A172 (cell line): ENCODE data around the gene FANCC. TPM values are rescaled to one million over a fixed set of nuclear protein-coding genes. Genes with fewer than 3 reads are reported as not detected.
A peak's percentile ranks its signal among the peaks of the same experiment; 100 is the strongest.

Experiments
- DNase-seq: peaks from one replicate; pipeline ENCODE4 v3.0.0-alpha.2; 2015; ENCODE audit warnings: low spot score
- total RNA-seq: library from RNA; depleted of rRNA; stranded (reverse); fragments of >200 nt; shearing (Covaris generic); gene quantifications from 2 replicates; pipeline ENCODE4 v1.2.3, GENCODE V29; 2014; rRNA removed

Gene FANCC, protein sequence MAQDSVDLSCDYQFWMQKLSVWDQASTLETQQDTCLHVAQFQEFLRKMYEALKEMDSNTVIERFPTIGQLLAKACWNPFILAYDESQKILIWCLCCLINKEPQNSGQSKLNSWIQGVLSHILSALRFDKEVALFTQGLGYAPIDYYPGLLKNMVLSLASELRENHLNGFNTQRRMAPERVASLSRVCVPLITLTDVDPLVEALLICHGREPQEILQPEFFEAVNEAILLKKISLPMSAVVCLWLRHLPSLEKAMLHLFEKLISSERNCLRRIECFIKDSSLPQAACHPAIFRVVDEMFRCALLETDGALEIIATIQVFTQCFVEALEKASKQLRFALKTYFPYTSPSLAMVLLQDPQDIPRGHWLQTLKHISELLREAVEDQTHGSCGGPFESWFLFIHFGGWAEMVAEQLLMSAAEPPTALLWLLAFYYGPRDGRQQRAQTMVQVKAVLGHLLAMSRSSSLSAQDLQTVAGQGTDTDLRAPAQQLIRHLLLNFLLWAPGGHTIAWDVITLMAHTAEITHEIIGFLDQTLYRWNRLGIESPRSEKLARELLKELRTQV
- 13.4 and 18.2 TPM in 2 replicates for total RNA-seq

DNA sequence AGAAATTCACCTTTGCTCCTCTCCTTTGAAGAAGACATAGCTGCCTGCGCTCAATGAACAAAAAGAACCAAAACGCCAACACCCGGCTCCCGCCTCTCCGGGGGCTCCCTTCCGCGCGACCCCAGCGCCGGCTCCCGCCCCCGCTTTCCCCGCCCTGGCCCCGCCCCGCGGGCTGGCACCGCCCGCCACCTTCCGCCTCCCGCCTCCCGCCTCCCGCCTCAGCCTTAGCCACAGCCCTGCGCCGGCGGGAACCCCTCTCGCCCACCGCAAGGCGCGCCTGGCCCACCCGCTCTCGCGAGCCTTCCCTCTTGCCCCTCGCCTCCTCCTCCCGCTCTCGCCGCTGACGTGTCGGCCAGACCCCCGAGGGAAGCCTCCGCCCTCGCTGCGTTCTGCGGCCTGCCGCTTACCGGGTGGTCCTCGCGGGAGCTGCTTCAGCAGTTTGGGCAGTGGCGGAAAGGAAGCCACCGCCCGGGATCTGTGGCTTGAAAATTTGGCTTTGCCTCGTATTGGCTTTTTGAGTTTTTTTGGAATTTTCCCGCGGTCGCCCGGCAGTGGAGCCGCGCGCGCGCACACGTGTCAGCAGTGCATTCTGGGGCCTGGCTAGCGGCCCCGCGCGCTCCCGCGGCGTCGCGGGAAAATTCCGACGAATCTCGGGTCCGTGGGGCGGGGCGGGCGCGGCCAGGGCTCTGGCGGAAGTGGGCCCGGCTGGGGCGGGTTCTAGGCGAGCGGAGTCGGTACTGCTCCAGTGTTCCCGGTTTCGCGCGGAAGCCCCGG lies at the start of gene FANCC:
Gene FANCC, minus strand, starts transcription at position 591 of the 774 bp plus-strand sequence. CDS start 68,418 bp downstream, outside the sequence.
- DNase-seq = peak; percentile 83

DNA sequence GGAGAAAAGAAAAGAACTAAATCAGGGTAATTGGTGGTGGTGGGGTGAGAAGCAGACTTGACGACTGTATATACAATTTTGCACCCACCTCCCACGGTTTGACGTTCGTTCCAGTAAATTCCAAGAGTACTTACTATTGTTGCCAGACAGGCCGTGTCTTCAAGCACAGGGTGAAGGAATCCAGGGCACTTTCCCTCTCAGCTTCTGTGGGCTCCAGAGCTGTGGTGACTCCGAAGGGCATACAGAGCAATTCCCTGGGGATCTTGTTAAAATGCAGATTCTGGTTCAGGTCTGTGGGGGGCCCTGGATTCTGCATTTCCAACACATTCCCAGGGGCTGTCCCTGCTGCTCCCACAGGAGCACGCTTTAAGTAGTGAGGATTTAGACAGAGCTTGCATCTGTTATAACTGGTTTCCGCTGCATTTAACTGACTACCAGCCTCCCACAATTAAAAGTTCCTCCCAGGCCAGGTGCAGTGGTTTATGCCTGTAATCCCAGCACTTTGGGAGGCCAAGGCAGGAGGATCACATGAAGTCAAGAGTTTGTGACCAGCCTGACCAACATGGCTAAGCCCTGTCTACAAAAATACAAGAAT lies 49.3 kb upstream of the FANCC start:
- DNase-seq = no peak

DNA sequence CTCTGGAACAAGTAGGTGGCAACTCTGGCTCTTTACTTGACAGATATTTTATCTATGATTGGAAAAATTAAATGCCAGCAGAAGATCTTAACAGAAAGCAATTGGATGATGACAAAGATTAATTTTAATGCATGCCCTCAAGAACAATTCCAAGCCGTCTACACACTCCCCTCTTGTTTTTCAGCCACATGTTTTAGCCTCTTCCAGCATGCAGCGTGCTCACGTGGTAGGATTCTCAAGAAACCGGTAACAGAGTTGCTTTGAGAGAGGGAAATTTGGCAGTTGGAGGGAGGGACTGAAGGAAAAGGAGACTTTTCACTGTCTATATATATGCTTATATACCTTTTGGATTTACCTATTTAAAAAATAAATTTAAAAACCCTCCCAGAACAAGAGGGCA lies 48.3 kb upstream of the FANCC start:
- DNase-seq = no peak

DNA sequence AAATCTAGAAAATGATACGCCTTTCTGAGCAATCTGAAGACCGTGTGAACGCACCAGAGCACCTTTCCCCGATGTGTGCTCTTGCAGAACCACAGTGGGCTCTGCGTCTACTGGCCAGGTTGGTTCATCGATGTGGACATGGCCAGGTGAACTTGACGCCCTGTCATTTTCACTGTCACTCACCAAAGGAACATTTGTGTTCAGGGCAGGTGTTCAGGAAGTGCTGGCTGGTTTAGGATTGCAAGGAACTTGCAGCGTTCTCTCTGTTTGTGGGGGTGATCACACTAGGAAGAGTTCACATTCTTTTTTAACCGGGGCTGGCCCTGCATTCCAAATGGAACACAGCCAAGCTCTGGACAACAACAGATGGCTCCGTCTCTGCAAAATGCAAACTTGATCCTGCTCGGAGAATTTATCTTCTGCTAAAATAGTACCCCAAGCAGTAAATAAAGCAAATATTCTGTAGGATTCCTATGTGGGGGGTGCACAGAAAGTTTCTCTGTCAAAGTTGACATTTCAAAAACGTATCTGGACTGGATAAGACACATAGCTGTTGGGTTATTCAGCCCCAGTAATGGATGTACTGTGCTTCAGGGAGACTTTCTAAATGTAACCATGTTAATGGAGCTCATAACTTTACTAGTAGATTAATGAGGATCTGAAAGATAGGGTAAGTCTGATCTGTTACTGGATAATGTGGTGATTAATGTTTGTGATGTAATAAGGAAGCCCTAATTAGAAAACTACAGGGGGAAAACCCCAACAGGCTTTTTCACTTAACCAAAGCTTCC lies 45.7 kb upstream of the FANCC start:
- peak; percentile 13 for DNase-seq

DNA sequence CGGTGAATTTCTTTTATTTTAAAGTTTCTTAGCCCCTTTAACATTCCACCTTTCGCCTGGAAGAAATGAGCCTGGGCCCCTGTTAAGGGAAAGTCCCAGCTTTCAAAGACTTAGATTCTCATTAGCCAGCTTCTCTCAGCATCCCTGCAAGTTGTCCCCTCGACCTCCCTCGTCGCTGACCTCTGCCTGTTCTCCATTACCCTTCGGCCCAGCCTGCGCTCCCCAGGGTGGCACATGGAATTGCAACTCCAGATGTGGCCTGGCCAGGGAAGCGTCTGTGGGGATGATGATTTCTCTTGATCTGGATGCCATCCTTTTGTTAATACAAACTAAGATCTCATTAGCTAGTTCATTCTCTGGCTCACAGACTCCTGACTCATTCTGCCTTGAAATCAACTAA lies 43.4 kb upstream of the FANCC start:
- no peak for DNase-seq

DNA sequence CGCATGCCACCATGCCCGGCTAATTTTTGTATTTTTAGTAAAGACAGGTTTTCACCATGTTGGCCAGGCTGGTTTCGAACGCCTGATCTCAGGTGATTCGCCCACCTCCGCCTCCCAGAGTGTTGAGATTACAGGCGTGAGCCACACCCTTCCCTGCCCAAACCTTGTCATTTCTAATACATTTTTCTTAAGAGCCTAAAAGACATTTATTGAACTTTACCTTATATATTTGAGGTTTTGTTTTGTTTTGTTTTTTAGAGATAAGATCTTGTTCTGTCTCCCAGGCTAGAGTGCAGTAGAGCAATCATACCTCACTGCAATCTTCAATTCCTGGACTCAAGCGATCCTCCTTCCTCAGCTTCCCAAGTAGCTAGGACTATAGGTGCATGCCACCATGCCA lies 39.8 kb upstream of the FANCC start:
- no peak for DNase-seq

DNA sequence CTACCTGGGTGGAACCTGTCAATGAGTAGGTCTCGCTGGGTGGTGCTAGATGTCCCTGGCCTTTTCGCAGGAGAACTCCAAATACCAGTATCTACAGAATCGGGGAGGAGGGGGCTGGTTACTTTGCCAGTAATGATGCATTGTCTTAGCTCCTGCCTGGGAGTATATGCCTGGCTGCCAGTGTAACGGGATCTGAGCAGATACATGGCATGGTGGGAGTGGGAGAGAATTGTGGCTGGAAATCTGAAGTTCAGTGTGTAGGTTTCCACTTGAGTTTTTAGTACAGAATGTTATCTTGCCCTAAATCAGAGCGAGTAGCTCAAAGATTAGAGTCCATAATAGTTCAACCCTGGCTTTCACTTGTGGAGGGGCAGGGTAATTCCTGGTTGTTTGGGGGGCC lies 38.0 kb upstream of the FANCC start:
- DNase-seq = no peak

DNA sequence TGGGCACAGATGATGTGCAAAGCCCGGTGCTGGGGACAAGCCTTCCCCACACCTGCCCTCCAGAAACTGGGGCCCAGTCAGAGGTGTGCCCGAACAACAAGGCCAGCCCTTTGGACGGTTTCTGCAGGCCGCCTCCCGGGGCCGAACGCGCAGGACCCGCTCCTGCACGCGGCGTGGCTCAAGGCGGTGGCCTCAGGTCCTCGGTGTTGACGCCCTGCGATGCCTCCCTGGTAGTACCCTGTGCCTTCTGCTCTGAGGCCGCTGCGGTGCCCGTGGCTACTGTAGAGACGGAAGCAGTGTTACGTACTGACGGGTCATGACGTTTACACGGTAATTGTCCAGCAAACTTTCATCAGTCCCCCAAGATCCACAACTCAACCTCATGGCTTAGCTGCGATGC lies 33.5 kb upstream of the FANCC start:
- no peak for DNase-seq

DNA sequence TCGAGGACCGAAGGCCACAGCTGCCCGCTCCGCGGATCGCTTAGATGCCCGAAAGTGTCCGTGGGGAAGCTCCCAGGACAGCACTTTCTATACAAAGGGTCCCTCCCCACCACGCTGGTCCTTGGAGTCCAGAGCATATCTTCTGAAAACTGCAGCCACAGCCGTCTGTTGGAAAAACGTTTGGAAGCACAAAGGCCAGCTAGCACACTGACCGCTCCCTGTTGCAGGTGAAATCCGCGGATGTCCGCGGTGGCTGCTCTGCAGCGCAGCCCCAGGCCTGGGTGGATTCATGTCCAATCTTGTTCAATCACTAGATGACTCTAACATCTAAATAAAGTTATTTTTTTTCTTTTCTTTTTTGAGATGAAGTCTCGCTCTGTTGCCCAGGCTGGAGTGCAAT lies 32.8 kb upstream of the FANCC start:
- no peak for DNase-seq

DNA sequence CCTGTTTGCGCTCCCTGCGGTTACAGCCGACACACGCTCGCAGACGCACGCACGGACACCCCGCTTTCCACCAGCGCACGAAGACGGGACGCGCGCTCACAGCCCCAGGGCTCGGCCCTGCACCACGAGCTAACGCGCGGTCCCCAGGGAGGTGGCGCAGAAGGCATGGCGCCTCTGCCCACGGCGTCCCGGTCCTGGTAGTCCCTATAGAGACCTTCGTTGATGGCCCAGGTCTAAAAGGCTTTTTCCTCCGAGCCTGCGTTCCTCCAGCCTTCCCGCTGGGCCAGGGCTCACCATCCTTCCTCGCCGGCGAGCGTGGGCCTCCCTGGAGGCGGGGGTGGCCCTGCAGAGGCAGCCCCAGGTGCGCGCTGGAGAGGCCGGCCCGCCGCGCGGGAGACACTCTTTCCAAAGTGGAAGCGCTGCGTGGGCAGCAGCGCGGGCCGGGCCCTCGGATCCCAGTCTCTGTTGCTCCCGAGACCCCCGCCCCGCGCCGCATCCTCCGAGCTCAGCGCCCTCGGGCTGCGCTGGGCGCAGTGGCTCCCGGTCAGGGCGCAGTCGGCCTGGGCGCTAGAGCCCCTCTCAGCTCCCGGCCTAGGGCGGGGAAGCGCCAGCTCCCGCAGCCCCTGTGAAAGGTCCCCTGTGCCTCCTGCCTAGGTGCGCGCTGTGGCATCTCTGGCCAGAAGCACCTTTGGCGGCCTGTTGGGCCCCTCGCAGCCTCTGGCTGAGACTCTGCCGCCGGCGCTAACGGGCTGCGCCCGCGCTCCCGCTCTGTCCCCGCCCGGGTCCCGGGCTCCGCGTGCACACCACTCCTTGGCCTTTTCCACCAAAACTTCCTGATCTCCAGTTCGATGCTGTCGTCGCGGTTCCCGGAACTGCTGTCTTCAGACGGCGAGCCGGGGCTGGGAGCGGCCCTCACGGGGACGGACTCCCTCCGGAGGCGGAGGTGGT lies 31.9 kb upstream of the FANCC start:
- no peak for DNase-seq

DNA sequence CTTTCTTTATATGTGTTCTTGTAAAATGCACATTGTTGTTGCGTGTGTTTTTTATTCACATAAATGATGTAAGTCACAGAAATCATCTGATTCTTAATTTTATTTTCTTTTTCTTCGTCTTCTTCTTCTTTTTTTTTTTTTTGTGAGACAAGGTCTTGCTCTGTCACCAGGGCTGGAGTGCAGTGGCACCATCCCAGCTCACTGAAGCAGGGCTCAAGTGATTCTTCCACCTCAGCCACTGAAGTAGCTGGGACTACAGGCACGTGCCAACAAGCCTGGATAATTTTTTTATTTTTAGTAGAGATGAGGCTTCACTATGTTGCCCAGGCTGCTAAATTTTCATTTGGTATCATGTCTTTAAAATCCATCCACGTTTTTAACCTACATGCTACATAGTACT lies 28.5 kb upstream of the FANCC start:
- no peak for DNase-seq

DNA sequence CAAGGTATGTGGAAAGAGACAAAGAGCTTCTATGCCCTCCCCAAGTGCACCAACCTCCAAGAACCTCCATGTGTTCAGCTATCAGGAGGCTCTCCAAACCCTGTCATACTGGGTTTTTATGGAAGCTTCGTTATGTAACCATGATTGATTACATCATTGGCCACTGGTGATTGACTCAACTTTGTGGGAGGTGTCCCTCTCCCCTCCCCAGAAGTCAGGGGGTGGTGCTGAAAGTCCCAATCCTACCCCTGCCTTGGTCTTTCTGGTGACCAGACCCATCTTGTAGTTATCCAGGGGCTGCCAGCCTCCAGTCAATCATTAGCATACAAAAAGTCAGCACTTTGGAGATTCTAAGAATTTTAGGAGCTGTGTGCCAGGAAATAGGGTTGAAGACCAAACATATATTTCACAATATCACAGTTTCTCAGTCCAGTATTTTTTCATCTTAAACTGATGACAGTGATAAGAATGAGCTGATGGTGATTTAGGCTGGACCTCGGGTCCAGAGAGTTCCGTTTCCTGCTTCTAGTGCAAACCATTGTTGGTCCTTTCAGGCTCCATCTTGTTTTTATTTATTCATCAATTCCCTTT lies 27.3 kb upstream of the FANCC start:
- DNase-seq = no peak

DNA sequence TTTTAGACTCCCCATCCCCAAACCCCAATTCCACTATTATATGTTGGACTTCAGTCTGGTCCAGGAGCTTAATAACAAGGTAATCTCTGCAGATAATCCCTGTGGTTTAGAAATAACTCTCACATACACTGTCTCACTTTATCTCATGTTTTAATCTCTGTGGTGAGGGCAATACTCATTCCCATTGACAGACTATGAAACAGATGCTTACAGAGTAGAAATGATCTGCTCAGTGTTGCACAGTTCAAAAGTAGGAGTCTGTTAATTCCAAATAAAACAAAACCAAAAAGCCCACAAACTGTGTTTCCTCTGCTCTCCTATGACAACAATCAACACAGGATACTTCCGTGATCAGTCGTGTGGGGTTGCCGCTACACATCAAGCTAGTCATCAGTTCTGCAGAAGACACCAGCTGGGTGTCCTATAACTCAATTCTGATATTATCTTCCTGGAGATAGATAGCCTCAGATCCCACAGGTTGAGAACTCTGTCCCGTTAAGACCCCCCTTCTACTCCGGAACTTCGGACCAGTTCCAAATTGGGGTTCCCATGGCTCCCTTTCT lies 26.3 kb upstream of the FANCC start:
- no peak for DNase-seq

DNA sequence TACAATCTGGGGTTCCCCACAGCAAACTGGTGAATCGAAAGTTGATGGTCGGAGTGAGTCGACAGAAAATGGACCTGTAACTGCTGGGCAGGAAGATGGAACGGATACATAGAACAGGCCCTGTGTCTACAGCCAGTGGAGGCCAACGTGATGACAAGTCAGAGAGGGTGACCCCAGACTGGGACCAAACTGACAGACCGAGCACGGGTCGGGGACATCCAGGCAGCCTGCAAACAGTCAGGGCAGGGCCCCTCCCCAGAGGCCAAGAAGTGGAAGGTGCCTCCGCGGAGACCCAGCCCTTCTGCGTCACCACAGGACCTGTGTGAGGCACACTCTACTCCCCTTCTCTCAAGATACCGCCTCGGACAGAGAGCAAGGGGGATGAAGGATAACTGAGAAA lies 25.1 kb upstream of the FANCC start:
- no peak for DNase-seq

DNA sequence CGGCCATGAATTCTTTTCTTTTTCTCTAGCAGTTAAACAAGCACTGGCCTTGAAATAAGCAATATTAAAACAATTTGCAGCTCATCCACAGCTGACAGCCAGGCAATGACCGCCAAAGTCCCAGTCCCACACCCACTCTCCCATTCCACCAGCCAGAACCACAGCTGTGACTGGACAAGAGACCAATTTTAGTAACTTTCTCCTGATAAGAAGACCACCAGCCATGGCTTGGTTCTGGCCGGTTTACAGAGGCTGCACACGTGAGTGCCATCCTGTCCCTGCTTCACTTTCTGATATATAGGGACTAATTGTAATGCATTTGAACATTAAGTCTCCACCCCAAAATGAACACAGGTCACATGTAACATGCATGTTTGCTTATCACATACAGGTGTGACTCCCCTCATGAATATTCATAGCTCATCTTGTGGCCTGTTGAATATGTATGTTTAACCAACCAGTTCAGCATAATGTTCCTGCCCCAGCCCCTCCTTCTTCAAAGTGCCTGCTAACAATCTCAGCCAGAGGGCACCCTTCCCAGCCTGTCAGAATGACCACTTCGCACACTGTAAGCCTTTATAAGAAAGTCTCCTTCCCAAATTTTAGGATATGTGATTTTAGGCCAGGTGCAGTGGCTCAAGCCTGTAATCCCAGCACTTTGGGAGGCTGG lies 23.9 kb upstream of the FANCC start:
- DNase-seq = peak; percentile 26

DNA sequence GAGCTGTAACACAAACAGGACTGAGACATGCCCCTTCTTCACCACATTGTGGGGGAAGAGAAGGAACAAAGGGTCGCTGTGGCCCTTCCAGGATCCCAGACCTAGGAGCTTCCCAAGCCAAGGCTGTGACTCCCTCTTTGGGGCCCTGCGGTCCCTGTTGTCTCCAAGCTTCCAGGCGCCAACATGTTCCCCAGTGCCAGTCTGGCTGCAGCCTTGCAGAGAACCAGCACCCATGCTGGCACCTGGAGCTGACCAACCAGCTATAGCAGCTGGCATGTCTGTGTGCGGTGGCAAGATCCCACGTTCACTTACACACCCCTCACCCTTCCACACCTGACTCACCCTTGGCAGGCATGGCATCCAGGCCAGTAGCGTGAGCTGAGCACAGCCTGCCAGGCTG lies 20.7 kb upstream of the FANCC start:
- DNase-seq = no peak

DNA sequence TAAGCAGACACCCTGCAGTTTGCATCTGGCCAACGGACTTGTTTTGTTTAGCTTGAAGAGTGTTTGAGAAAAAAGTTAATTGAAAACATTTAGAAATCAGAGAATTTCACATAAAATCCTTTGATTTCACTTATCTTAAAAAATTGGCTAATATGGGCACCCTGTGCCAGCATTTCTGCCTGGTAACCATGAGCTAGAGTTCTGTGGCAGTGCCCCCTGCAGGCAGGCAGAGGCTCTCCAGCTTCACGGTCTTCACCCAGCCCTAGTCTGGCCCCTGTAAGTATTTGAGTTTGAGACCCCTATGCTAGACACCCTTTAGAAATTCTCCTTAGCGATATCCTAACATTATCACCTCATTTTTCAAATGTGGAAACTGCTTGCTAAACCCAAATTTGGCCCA lies 18.8 kb upstream of the FANCC start:
- DNase-seq = no peak

DNA sequence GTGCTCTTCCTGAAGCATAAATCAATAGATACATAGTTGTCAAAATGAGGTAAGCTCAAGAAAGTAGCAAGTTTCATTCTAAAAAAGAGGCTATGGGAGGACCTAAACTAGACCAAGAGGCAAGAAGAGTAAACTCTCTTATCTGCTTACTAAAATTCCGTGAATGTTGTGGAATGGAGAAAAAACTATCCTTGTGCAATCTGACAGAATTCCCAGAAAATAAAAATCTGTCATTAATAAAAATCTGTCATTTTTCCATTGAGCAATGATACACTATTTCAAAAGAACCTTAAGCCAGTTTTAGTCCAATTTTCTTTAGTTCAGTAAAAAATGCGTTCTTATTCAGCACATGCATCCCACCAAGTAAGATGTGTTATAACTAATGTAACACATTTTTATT lies 15.9 kb upstream of the FANCC start:
- no peak for DNase-seq

DNA sequence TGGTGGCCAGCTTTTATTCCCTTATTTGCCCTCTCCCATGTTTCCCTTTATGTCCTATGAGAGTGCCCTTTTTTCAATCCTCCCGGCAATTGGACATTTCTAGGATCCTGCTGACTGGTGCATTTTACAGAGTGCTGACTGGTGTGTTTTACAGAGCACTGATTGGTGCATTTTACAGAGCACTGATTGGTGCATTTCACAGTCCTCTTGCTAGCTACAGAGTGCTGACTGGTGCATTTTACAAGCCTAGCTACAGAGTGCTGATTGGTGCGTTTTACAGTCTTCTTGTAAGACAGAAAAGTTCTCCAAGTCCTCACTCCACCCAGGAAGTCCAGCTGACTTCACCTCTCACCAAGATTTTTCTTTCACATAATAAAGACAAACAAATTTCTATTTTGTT lies 15.4 kb upstream of the FANCC start:
- no peak for DNase-seq
